DMS79 (cell line): ENCODE measurements around the gene NR2E1.
A peak's percentile ranks its signal among the peaks of the same experiment; 100 is the strongest.

Experiments
- DNase-seq: peaks from one replicate; lab custom pipeline; 2025; lab: John Stamatoyannopoulos, UW

The NR2E1 gene

GRCh38 chr6:108156180-108156937, 9.5 kb upstream of the NR2E1 start:
- DNase-seq: peak; percentile 58

- no peak for DNase-seq
Measured at GRCh38 chr6:108156938-108157233, 8.9 kb upstream of the NR2E1 start.

- no peak for DNase-seq
Measured at GRCh38 chr6:108157234-108157980, 8.4 kb upstream of the NR2E1 start.

- no peak for DNase-seq
Measured at GRCh38 chr6:108157981-108158525, 7.8 kb upstream of the NR2E1 start.

- no peak for DNase-seq
Measured at GRCh38 chr6:108159981-108160380, 5.8 kb upstream of the NR2E1 start.

GRCh38 chr6:108161724-108162282, 4.0 kb upstream of the NR2E1 start:
- no peak for DNase-seq

- no peak for DNase-seq
Measured at GRCh38 chr6:108163267-108163643, 2.6 kb upstream of the NR2E1 start.

- DNase-seq: no peak
Measured at GRCh38 chr6:108163644-108164542, 1.9 kb upstream of the NR2E1 start.

- DNase-seq: no peak
Measured at GRCh38 chr6:108164543-108164814, 1.3 kb upstream of the NR2E1 start.

GRCh38 chr6:108164815-108165706, 761 bp upstream of the NR2E1 start:
- no peak for DNase-seq

- DNase-seq: no peak
Measured at GRCh38 chr6:108166664-108167448, 1.0 kb downstream of the NR2E1 start.

- DNase-seq: no peak
Measured at GRCh38 chr6:108167449-108168089, 1.7 kb downstream of the NR2E1 start.

GRCh38 chr6:108168090-108168463, 2.3 kb downstream of the NR2E1 start:
- DNase-seq: no peak

GRCh38 chr6:108168501-108169463, 3.0 kb downstream of the NR2E1 start:
- no peak for DNase-seq

GRCh38 chr6:108169464-108170331, 3.9 kb downstream of the NR2E1 start:
- no peak for DNase-seq

GRCh38 chr6:108170332-108171290, 4.8 kb downstream of the NR2E1 start:
- DNase-seq: no peak
